ENCODE results near the gene RFX5. TPM values are rescaled to one million over a fixed set of nuclear protein-coding genes. Genes with fewer than 3 reads are reported as not detected.

RFX5 gene
- 22.2 and 25.4 TPM in 2 replicates for total RNA-seq

GRCh38 chr1:151346769-151347522, at the start of gene RFX5:
RFX5 (minus strand) TSS chr1:151347252; CDS start chr1:151346320, 932 bp downstream.

GRCh38 chr1:151372058-151372934, 25.2 kb upstream of the RFX5 start, which contains the start of gene SELENBP1:
SELENBP1 (minus strand) TSS chr1:151372705; CDS start chr1:151372641, 64 bp downstream.

GRCh38 chr1:151327223-151327902, 19.7 kb downstream of the RFX5 start, which contains the start of gene PI4KB:
PI4KB (minus strand) TSS chr1:151327416; CDS start chr1:151316481, 10,935 bp downstream.

Other genes starting within 250 kb of the RFX5 start
- 1.7 and 5.5 TPM in 2 replicates for gene SEMA6C, start 200.6 kb downstream of the RFX5 start, total RNA-seq
- gene TNFAIP8L2, start 190.6 kb downstream of the RFX5 start, total RNA-seq = not detected in 2 replicates
- 6.2 and 11.7 TPM in 2 replicates for gene LYSMD1, start 181.3 kb downstream of the RFX5 start, total RNA-seq
- 29.5 and 31.0 TPM in 2 replicates for gene SCNM1, start 181.1 kb downstream of the RFX5 start, total RNA-seq
- gene TMOD4, start 171.3 kb downstream of the RFX5 start, total RNA-seq = not detected in 2 replicates
- 42.7 and 52.9 TPM in 2 replicates for gene VPS72, start 157.1 kb downstream of the RFX5 start, total RNA-seq
- 42.2 and 43.2 TPM in 2 replicates for gene PIP5K1A, start 148.7 kb downstream of the RFX5 start, total RNA-seq
- 124 and 156 TPM in 2 replicates for gene PSMD4, start 92.5 kb downstream of the RFX5 start, total RNA-seq
- 17.6 and 29.0 TPM in 2 replicates for gene ZNF687, start 65.0 kb downstream of the RFX5 start, total RNA-seq
- 48.6 and 60.4 TPM in 2 replicates for gene PI4KB, start 19.8 kb downstream of the RFX5 start, total RNA-seq
- gene SELENBP1, start 25.5 kb upstream of the RFX5 start, total RNA-seq = 27.0 and 118 TPM in 2 replicates
- 331 and 344 TPM in 2 replicates for gene PSMB4, start 52.3 kb upstream of the RFX5 start, total RNA-seq
- gene POGZ, start 112.2 kb upstream of the RFX5 start, total RNA-seq = 16.3 and 29.4 TPM in 2 replicates
- gene CGN, start 164.1 kb upstream of the RFX5 start, total RNA-seq = 0.52 TPM in 1 of 2 replicates, not detected in the other
- gene TUFT1, start 193.1 kb upstream of the RFX5 start, total RNA-seq = 2.3 and 6.2 TPM in 2 replicates